ENCODE data around the gene XRN1. TPM values are rescaled to one million over a fixed set of nuclear protein-coding genes. Genes with fewer than 3 reads are reported as not detected.
"Not testable (repeated sequence)": the region's sequence is repeated elsewhere in the genome, so short reads cannot be mapped to it uniquely, and the experiment has no call there.

The XRN1 gene
- total and polyA plus RNA-seq, 2 donors: 12.2 to 27.3 TPM

DNA sequence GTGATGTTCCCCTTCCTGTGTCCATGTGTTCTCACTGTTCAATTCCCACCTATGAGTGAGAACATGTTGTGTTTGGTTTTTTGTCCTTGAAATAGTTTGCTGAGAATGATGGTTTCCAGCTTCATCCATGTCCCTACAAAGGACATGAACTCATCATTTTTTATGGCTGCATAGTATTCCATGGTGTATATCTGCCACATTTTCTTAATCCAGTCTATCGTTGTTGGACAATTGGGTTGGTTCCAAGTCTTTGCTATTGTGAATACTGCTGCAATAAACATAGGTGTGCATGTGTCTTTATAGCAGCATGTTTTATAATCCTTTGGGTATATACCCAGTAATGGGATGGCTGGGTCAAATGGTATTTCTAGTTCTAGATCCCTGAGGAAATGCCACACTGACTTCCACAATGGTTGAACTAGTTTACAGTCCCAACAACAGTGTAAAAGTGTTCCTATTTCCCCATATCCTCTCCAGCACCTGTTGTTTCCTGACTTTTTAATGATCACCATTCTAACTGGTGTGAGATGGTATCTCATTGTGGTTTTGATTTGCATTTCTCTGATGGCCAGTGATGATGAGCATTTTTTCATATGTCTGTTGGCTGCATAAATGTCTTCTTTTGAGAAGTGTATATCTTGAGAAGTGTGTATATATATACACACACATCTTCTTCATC, 123.4 kb downstream of the XRN1 start:
- not testable (repeated sequence) for H3K4me3 ChIP-seq (ENCODE audit: low read length in 2 of 2); H3K27ac ChIP-seq (ENCODE audit: low read depth in 1 of 2, low read length in 1 of 2); H3K9me3 ChIP-seq (ENCODE audit: control insufficient read depth in 2 of 2, insufficient read depth in 1 of 2, low read length in 1 of 2); DNase-seq (ENCODE audit: low read depth in 6 of 9, low spot score in 9 of 9); H3K27me3 ChIP-seq (ENCODE audit: control insufficient read depth in 2 of 2, insufficient read depth in 1 of 2, low read length in 1 of 2); H3K4me1 ChIP-seq (ENCODE audit: control insufficient read depth in 2 of 2, insufficient read depth in 2 of 2, low read length in 2 of 2)
- WGBS: 98% methylated on average over 1 of the region's 1 CpG
- H3K36me3 ChIP-seq (ENCODE audit: control insufficient read depth in 2 of 2, insufficient read depth in 2 of 2, low read length in 1 of 2): peaks cover 3 to 21% of the 10 kb centered on the region in 2 donors

DNA sequence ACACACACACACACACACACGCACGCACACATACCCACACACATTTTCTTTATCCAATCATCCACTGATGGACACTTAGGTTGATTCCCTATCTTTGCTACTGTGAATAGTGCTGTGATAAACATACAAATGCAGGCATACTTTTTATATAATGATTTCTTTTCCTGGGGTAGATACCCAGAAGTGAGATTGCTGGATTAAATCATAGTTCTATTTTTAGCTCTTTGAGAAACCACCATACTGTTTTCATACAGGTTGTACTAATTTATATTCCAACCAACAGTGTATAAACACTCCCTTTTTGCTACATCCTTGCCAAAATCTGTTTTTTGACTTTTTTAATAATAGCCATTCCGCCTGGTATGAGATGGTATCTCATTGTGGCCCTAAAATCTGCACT, 127.9 kb downstream of the XRN1 start:
- DNase-seq (ENCODE audit: low read depth in 6 of 9, low spot score in 9 of 9): no peak
- Histone ChIP-seq H3K27ac (ENCODE audit: low read depth in 1 of 2, low read length in 1 of 2) (no peak overlapping the region), H3K9me3 (ENCODE audit: control insufficient read depth in 2 of 2, insufficient read depth in 1 of 2, low read length in 1 of 2) (no peaks in the 10 kb centered on the region), H3K4me1 (ENCODE audit: control insufficient read depth in 2 of 2, insufficient read depth in 2 of 2, low read length in 2 of 2) (no peaks in the 10 kb centered on the region), H3K27me3 (ENCODE audit: control insufficient read depth in 2 of 2, insufficient read depth in 1 of 2, low read length in 1 of 2) (no peaks in the 10 kb centered on the region), H3K36me3 (ENCODE audit: control insufficient read depth in 2 of 2, insufficient read depth in 2 of 2, low read length in 1 of 2) (peaks cover 5 to 40% of the 10 kb centered on the region in 2 donors), H3K4me3 (ENCODE audit: low read length in 2 of 2) (no peak overlapping the region)
- WGBS: 97% methylated on average over 3 of the region's 3 CpGs

DNA sequence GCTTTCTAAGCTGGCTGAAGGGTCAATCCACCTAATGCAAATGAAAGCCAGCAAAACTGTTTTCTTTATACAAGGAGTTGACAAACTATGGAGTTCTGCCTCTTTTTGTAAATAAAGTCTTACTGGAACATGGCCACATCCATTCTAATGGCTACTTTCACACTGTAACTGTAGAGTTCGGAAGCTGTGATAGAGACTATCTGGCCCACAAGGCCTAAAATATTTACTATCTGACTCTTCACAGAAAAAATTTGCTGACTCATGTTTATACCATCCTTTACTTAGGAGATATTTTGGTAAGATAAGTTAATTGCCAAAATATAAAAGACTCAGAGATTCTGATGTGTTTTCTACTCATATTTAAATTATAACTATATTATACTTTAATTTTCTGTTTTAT, 128.7 kb downstream of the XRN1 start:
- WGBS: 96% methylated on average over 1 of the region's 1 CpG
- DNase-seq (ENCODE audit: low read depth in 6 of 9, low spot score in 9 of 9): no peak
- Histone ChIP-seq H3K4me3 (ENCODE audit: low read length in 2 of 2) (no peak overlapping the region), H3K36me3 (ENCODE audit: control insufficient read depth in 2 of 2, insufficient read depth in 2 of 2, low read length in 1 of 2) (peaks cover 11 to 41% of the 10 kb centered on the region in 2 donors), H3K27me3 (ENCODE audit: control insufficient read depth in 2 of 2, insufficient read depth in 1 of 2, low read length in 1 of 2) (no peaks in the 10 kb centered on the region), H3K27ac (ENCODE audit: low read depth in 1 of 2, low read length in 1 of 2) (no peak overlapping the region), H3K9me3 (ENCODE audit: control insufficient read depth in 2 of 2, insufficient read depth in 1 of 2, low read length in 1 of 2) (no peaks in the 10 kb centered on the region), H3K4me1 (ENCODE audit: control insufficient read depth in 2 of 2, insufficient read depth in 2 of 2, low read length in 2 of 2) (no peaks in the 10 kb centered on the region)

DNA sequence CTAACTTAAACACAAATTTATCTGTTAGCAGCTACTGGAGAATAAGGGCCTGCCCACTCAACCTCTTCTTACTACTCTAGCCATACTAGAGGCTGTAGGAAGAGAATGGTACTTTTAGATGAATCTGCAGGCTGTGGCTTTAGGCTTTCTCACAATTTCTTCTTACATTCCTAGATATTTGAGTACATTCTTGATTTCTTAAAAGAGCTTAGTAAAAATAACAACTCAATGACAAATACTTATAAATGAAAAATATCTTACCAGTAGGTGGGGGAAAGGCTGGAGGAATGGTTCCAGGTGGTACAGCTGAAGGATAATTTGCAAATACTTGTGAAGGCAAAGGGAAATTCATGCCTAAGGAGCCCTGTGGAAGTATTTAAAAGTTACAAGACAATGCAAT, 129.5 kb downstream of the XRN1 start:
- no peaks in the 10 kb centered on the region for H3K9me3 ChIP-seq (ENCODE audit: control insufficient read depth in 2 of 2, insufficient read depth in 1 of 2, low read length in 1 of 2)
- H3K27me3 ChIP-seq (ENCODE audit: control insufficient read depth in 2 of 2, insufficient read depth in 1 of 2, low read length in 1 of 2): no peaks in the 10 kb centered on the region
- DNase-seq (ENCODE audit: low read depth in 6 of 9, low spot score in 9 of 9): no peak
- H3K27ac ChIP-seq (ENCODE audit: low read depth in 1 of 2, low read length in 1 of 2): no peak overlapping the region
- H3K36me3 ChIP-seq (ENCODE audit: control insufficient read depth in 2 of 2, insufficient read depth in 2 of 2, low read length in 1 of 2): peaks cover 16 to 44% of the 10 kb centered on the region in 2 donors
- H3K4me1 ChIP-seq (ENCODE audit: control insufficient read depth in 2 of 2, insufficient read depth in 2 of 2, low read length in 2 of 2): no peaks in the 10 kb centered on the region
- H3K4me3 ChIP-seq (ENCODE audit: low read length in 2 of 2): no peak overlapping the region

DNA sequence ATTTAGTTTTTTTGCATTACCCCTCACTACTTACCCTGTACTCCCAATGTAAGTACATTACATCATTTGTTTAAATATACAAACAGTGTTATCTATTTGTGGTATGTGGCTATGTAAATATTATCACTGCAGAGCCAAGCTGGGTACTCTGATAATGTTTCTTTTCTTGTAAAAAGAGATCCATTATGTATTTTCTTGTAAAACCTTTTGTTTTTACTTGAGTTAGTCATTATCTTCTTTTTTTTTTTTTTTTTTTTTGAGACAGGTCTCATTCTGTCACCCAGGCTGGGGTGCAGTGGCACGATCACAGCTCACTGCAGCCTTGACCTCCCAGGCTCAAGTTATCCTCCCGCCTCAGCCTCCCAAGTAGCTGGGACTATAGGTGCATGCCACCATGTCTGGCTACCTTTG, 131.9 kb downstream of the XRN1 start:
- peaks cover 30 to 56% of the 10 kb centered on the region in 2 donors for H3K36me3 ChIP-seq (ENCODE audit: control insufficient read depth in 2 of 2, insufficient read depth in 2 of 2, low read length in 1 of 2)
- H3K27me3 ChIP-seq (ENCODE audit: control insufficient read depth in 2 of 2, insufficient read depth in 1 of 2, low read length in 1 of 2): not testable (repeated sequence)

DNA sequence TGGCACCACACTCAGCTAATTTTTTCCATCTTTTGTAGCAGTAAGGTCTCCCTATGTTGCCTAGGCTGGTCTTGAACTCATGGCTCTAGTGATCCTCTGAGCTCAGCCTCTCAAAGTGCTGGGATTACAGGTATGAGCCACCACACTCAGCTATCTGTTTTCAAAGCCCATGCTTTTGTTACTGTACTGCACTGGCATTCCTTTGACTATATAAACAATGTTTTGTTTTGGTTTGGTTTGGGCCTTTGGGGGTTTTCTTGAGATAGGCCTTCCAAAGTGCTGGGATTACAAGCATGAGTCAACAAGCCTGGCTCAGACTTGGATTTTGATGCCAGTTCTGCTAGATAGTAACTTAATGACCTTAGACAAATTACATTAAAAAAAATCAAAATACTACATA, 132.8 kb downstream of the XRN1 start:
- H3K4me1 ChIP-seq (ENCODE audit: control insufficient read depth in 2 of 2, insufficient read depth in 2 of 2, low read length in 2 of 2): no peaks in the 10 kb centered on the region
- no peaks in the 10 kb centered on the region for H3K27me3 ChIP-seq (ENCODE audit: control insufficient read depth in 2 of 2, insufficient read depth in 1 of 2, low read length in 1 of 2)
- no peak overlapping the region for H3K4me3 ChIP-seq (ENCODE audit: low read length in 2 of 2)
- H3K27ac ChIP-seq (ENCODE audit: low read depth in 1 of 2, low read length in 1 of 2): no peak overlapping the region
- H3K36me3 ChIP-seq (ENCODE audit: control insufficient read depth in 2 of 2, insufficient read depth in 2 of 2, low read length in 1 of 2): peaks cover 30 to 61% of the 10 kb centered on the region in 2 donors
- H3K9me3 ChIP-seq (ENCODE audit: control insufficient read depth in 2 of 2, insufficient read depth in 1 of 2, low read length in 1 of 2): no peaks in the 10 kb centered on the region
- DNase-seq (ENCODE audit: low read depth in 6 of 9, low spot score in 9 of 9): no peak

More for the DNA sequence above, 131.9 kb downstream of the XRN1 start:
- not testable (repeated sequence) for H3K9me3 ChIP-seq (ENCODE audit: control insufficient read depth in 2 of 2, insufficient read depth in 1 of 2, low read length in 1 of 2); H3K27ac ChIP-seq (ENCODE audit: low read depth in 1 of 2, low read length in 1 of 2); H3K4me1 ChIP-seq (ENCODE audit: control insufficient read depth in 2 of 2, insufficient read depth in 2 of 2, low read length in 2 of 2); DNase-seq (ENCODE audit: low read depth in 6 of 9, low spot score in 9 of 9); H3K4me3 ChIP-seq (ENCODE audit: low read length in 2 of 2)
- 94% methylated on average over 2 of the region's 2 CpGs for WGBS

DNA sequence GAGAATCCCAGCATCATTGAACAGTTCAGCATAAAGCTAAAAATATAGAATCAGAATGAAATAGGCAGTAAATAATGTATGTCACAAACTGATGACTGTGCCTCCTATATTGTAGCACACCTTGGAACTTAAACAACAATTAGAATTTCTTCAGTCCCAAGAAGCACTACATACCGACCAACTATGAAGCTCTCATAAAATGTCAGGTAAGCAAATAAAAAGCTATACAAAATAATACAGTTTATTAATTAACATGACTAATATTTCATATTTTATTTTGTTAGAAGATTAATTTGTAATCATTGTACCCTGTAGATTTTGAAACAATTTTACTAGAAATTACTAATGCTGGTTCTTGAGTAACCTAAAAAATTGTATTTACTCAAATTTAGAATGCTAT, 137.4 kb downstream of the XRN1 start:
- 97% methylated on average over 1 of the region's 1 CpG for WGBS
- no peak overlapping the region for H3K27ac ChIP-seq (ENCODE audit: low read depth in 1 of 2, low read length in 1 of 2)
- no peaks in the 10 kb centered on the region for H3K27me3 ChIP-seq (ENCODE audit: control insufficient read depth in 2 of 2, insufficient read depth in 1 of 2, low read length in 1 of 2)
- no peak overlapping the region for H3K4me3 ChIP-seq (ENCODE audit: low read length in 2 of 2)
- no peaks in the 10 kb centered on the region for H3K9me3 ChIP-seq (ENCODE audit: control insufficient read depth in 2 of 2, insufficient read depth in 1 of 2, low read length in 1 of 2)
- H3K4me1 ChIP-seq (ENCODE audit: control insufficient read depth in 2 of 2, insufficient read depth in 2 of 2, low read length in 2 of 2): no peaks in the 10 kb centered on the region
- no peak for DNase-seq (ENCODE audit: low read depth in 6 of 9, low spot score in 9 of 9)
- peaks cover 33 to 40% of the 10 kb centered on the region in 2 donors for H3K36me3 ChIP-seq (ENCODE audit: control insufficient read depth in 2 of 2, insufficient read depth in 2 of 2, low read length in 1 of 2)

DNA sequence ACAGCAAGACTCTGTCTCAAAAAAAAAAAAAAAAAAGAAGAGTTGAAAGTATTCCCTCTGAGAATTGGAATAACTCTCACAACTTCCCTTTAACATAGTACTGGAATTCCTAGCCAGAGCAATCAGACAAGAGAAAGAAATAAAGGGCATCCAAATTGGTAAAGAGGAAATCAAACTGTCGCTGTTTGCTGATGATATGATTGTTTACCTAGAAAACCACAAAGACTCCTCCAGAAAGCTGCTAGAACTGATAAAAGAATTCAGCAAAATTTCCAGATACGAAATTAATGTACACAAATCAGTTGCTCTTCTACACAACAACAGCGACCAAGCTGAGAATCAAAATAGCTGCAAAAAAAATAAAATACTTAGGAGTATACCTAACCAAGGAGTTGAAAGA, 145.0 kb downstream of the XRN1 start:
- not testable (repeated sequence) for H3K36me3 ChIP-seq (ENCODE audit: control insufficient read depth in 2 of 2, insufficient read depth in 2 of 2, low read length in 1 of 2); DNase-seq (ENCODE audit: low read depth in 6 of 9, low spot score in 9 of 9); H3K4me3 ChIP-seq (ENCODE audit: low read length in 2 of 2); H3K27me3 ChIP-seq (ENCODE audit: control insufficient read depth in 2 of 2, insufficient read depth in 1 of 2, low read length in 1 of 2); H3K9me3 ChIP-seq (ENCODE audit: control insufficient read depth in 2 of 2, insufficient read depth in 1 of 2, low read length in 1 of 2); H3K4me1 ChIP-seq (ENCODE audit: control insufficient read depth in 2 of 2, insufficient read depth in 2 of 2, low read length in 2 of 2); H3K27ac ChIP-seq (ENCODE audit: low read depth in 1 of 2, low read length in 1 of 2)
- 95% methylated on average over 3 of the region's 3 CpGs for WGBS

DNA sequence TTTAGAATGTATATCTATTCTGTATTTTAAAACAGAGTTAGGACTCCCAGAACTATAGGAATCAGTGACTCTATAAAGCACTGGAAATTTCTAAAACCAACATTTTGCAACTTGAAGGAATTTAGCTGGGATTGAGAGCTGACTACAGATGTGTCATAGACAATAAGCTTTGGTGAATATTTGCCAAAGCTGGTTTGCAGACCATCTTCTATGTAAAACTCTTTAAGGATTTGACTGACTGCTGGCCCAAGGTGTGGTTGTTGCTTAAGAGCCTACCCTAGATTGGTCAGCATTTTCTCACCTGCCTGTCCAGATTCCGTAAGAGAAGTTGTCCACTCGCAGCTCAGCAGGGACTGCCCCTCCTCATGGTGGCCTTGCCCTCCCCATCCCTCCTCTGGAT, 149.2 kb downstream of the XRN1 start:
- Histone ChIP-seq H3K27me3 (ENCODE audit: control insufficient read depth in 2 of 2, insufficient read depth in 1 of 2, low read length in 1 of 2) (no peaks in the 10 kb centered on the region), H3K4me3 (ENCODE audit: low read length in 2 of 2) (no peak overlapping the region), H3K4me1 (ENCODE audit: control insufficient read depth in 2 of 2, insufficient read depth in 2 of 2, low read length in 2 of 2) (no peaks in the 10 kb centered on the region), H3K27ac (ENCODE audit: low read depth in 1 of 2, low read length in 1 of 2) (no peak overlapping the region), H3K36me3 (ENCODE audit: control insufficient read depth in 2 of 2, insufficient read depth in 2 of 2, low read length in 1 of 2) (no peaks in the 10 kb centered on the region), H3K9me3 (ENCODE audit: control insufficient read depth in 2 of 2, insufficient read depth in 1 of 2, low read length in 1 of 2) (no peaks in the 10 kb centered on the region)
- DNase-seq (ENCODE audit: low read depth in 6 of 9, low spot score in 9 of 9): no peak
- 75% methylated on average over 2 of the region's 2 CpGs for WGBS

All from thymus (tissue), 11 donors.